ENCODE data around the gene NRXN3. TPM values are rescaled to one million over a fixed set of nuclear protein-coding genes. Genes with fewer than 3 reads are reported as not detected.

The NRXN3 gene
- total and polyA plus RNA-seq, 2 of the 4 experiments (the other 2 are of a cell fraction), result 4.8 to 25.1 TPM

- no CpG with 5 or more reads among the region's 3 CpGs for WGBS, 2 experiments (ENCODE audit: extremely low coverage in 2 of 2, insufficient read length in 1 of 2)
These were observed 8.8 kb downstream of the NRXN3 start for GRCh38 chr14:78178971-78179370.

More at GRCh38 chr14:78178971-78179370, 8.8 kb downstream of the NRXN3 start:
- H3K23ac ChIP-seq (ENCODE audit: low read depth, low read length), result no peak overlapping the region
- peaks cover 48% of the 10 kb centered on the region for H3K9me3 ChIP-seq (ENCODE audit: control insufficient read depth, insufficient read depth, low read length)
- H3K36me3 ChIP-seq (ENCODE audit: control insufficient read depth, insufficient read depth, low read length), result no peaks in the 10 kb centered on the region
- ChIA-PET POLR2A (ENCODE audit: unreplicated experiment) (no interaction called here), CTCF (no interaction called here)
- H3K9me1 ChIP-seq (ENCODE audit: insufficient read depth, low read length), result no peaks in the 10 kb centered on the region
- H3K4me3 ChIP-seq (ENCODE audit: insufficient read depth, low read depth, low read length), result no peak overlapping the region
- H4K5ac ChIP-seq (ENCODE audit: low read depth, low read length), result no peak overlapping the region
- H3K27ac ChIP-seq (ENCODE audit: insufficient read depth, low read length), result no peak overlapping the region
- intact Hi-C loops (cut with micrococcal nuclease), result no loop called here
- H3K56ac ChIP-seq (ENCODE audit: extremely low read depth, insufficient read depth, low read length), result no peak overlapping the region
- no peak overlapping the region for H4K91ac ChIP-seq (ENCODE audit: insufficient read depth, low read depth, low read length)
- no peak overlapping the region for H3K4me2 ChIP-seq (ENCODE audit: low read depth, low read length)
- H2AFZ ChIP-seq (replicated peaks; ENCODE audit: low read length, poor library complexity), result no peak overlapping the region
- H3K14ac ChIP-seq (replicated peaks; ENCODE audit: low read depth, low read length), result no peak overlapping the region
- no peaks in the 10 kb centered on the region for H3K79me1 ChIP-seq (ENCODE audit: low read depth in 1 of 2, low read length in 2 of 2)
- H2BK120ac ChIP-seq (ENCODE audit: low read depth, low read length), result no peak overlapping the region
- BruUV-seq (replicated peaks), result no TSS peak
- H3K4me1 ChIP-seq (ENCODE audit: control insufficient read depth, insufficient read depth, low read length), result no peaks in the 10 kb centered on the region
- no peak overlapping the region for H2AK9ac ChIP-seq (replicated peaks; ENCODE audit: low read depth, low read length, poor library complexity)
- TF ChIP-seq CEBPB (IDR thresholded peaks at IDR 0.05; ENCODE audit: low read depth, low read length), result no peak
- no peak overlapping the region for H3K18ac ChIP-seq (ENCODE audit: low read depth, low read length)
- H2BK15ac ChIP-seq (ENCODE audit: low read depth, low read length), result no peak overlapping the region
- H2BK20ac ChIP-seq (ENCODE audit: low read depth, low read length), result no peak overlapping the region
- in situ Hi-C loops (cut with MboI; ENCODE audit: low sequenced_read_pairs), result no loop called here
- H4K8ac ChIP-seq (ENCODE audit: low read depth in 2 of 2, low read length in 2 of 2), result no peak overlapping the region
- dilution Hi-C loops (cut with HindIII; ENCODE audit: low sequenced_read_pairs, unreplicated experiment), result no loop called here
- H2BK5ac ChIP-seq (ENCODE audit: low read depth, low read length, poor library complexity, severe bottlenecking), result no peak overlapping the region
- DNase-seq (no peak), ATAC-seq (ENCODE audit: low read depth) (no peak)
- H3K9ac ChIP-seq (ENCODE audit: low read depth, low read length), result no peak overlapping the region
- no peak overlapping the region for H2AK5ac ChIP-seq (ENCODE audit: low read depth, low read length)
- H4K20me1 ChIP-seq (ENCODE audit: insufficient read depth, low read length), result no peaks in the 10 kb centered on the region
- no peaks in the 10 kb centered on the region for H3K27me3 ChIP-seq (ENCODE audit: control insufficient read depth, insufficient read depth, low read length)
- H3K4ac ChIP-seq (ENCODE audit: low read depth, low read length), result no peak overlapping the region

All from IMR-90 (cell line).